GM20000 (cell line): ENCODE results near the gene RBPJ.

Experiments used
- DNase-seq: peaks from one replicate; pipeline ENCODE4 v3.0.0; 2012; ENCODE audit warnings: low spot score
- CTCF ChIP-seq: IDR thresholded peaks from 2 replicates; pipeline ENCODE4 v1.5.1; 2012; ENCODE audit warnings: mild to moderate bottlenecking, control low read depth; ENCODE audit errors: extremely low read depth, missing control alignments

RBPJ gene

GRCh38 chr4:26484516-26484915 lies 163.7 kb downstream of the RBPJ start:
- DNase-seq = no peak
- TF ChIP-seq CTCF = no peak
